ENCODE results near the gene SLC51B.
A peak's percentile ranks its signal among the peaks of the same experiment; 100 is the strongest.
"Not testable (repeated sequence)": the region's sequence is repeated elsewhere in the genome, so short reads cannot be mapped to it uniquely, and the experiment has no call there.

SLC51B gene

GRCh38 chr15:65038836-65039235, 6.4 kb upstream of the SLC51B start:
- no peak for DNase-seq (ENCODE audit: low read depth)
- no peak for TF ChIP-seq CTCF (IDR thresholded peaks at IDR 0.05; ENCODE audit: insufficient read depth, low read depth, low read length, missing control alignments)
- H3K4me3 ChIP-seq (ENCODE audit: low read depth, low read length): no peak overlapping the region

GRCh38 chr15:65040461-65040860, 4.7 kb upstream of the SLC51B start:
- TF ChIP-seq CTCF (IDR thresholded peaks at IDR 0.05; ENCODE audit: insufficient read depth, low read depth, low read length, missing control alignments): no peak
- no peak for DNase-seq (ENCODE audit: low read depth)
- no peak overlapping the region for H3K4me3 ChIP-seq (ENCODE audit: low read depth, low read length)

GRCh38 chr15:65041787-65042186, 3.4 kb upstream of the SLC51B start:
- H3K4me3 ChIP-seq (ENCODE audit: low read depth, low read length): no peak overlapping the region
- TF ChIP-seq CTCF (IDR thresholded peaks at IDR 0.05; ENCODE audit: insufficient read depth, low read depth, low read length, missing control alignments): no peak
- no peak for DNase-seq (ENCODE audit: low read depth)

- DNase-seq (ENCODE audit: low read depth): no peak
- no peak overlapping the region for H3K4me3 ChIP-seq (ENCODE audit: low read depth, low read length)
- no peak for TF ChIP-seq CTCF (IDR thresholded peaks at IDR 0.05; ENCODE audit: insufficient read depth, low read depth, low read length, missing control alignments)
Measured at GRCh38 chr15:65042776-65043327, 2.3 kb upstream of the SLC51B start.

GRCh38 chr15:65044218-65044617, 969 bp upstream of the SLC51B start:
- not testable (repeated sequence) for H3K4me3 ChIP-seq (ENCODE audit: low read depth, low read length); DNase-seq (ENCODE audit: low read depth)

GRCh38 chr15:65048241-65048640, 3.1 kb downstream of the SLC51B start:
- H3K4me3 ChIP-seq (ENCODE audit: low read depth, low read length): no peak overlapping the region
- DNase-seq (ENCODE audit: low read depth): no peak
- TF ChIP-seq CTCF (IDR thresholded peaks at IDR 0.05; ENCODE audit: insufficient read depth, low read depth, low read length, missing control alignments): no peak

- DNase-seq (ENCODE audit: low read depth): peak; percentile 96
- peak overlapping the region; percentile 51 for H3K4me3 ChIP-seq (ENCODE audit: low read depth, low read length)
- no peak for TF ChIP-seq CTCF (IDR thresholded peaks at IDR 0.05; ENCODE audit: insufficient read depth, low read depth, low read length, missing control alignments)
Measured at GRCh38 chr15:65049418-65049840, 4.2 kb downstream of the SLC51B start.
